Eye (tissue), 1 donor: ENCODE measurements around the gene MED13L.
"Not testable (repeated sequence)": the region's sequence is repeated elsewhere in the genome, so short reads cannot be mapped to it uniquely, and the experiment has no call there.

Experiments used
- DNase-seq: peaks from one replicate; pipeline ENCODE4 v3.0.0-alpha.2; 2015

Gene MED13L

DNA sequence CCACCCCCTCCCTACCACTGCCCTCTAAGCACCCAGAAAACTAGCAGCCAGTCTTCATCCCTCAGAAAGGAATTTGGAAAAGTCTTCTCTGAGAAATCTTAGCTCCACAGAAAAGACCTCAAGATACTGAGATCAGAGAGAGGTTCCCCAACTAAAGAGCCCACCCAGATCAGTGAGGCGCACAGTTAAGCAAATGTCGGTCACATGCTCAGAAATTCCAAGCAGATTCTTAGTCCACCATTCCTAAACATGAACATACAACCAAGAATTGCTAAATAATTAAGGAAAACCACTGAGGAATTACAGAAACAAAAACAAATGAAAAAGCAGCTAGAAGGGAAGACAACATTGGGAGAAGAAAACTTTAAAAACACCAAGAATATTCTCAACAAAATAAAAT is 32.3 kb downstream of the MED13L start:
- DNase-seq, result no peak

- DNase-seq, result no peak
Measured at GRCh38 chr12:116244474-116245090, 32.9 kb downstream of the MED13L start.

DNA sequence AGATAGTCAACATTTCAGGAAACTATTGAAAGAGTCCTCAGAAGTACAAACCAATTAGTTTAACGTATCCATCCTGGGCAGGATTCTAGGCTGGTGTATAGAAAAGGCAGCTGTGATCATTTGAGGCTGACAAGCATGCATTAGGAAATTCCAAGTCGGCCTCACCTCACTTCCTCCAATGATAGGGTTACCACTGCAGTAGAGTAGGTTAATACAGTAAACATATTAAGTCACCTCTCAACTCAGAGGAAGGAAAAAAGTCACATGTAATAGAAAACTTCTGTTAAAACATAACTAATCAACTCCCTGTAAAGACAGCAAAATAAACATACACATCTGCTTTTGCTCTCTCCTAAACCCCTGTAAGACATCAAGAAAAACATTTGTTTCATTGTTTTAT is 33.5 kb downstream of the MED13L start:
- DNase-seq, result no peak

- DNase-seq, result no peak
Measured at GRCh38 chr12:116242740-116243139, 34.8 kb downstream of the MED13L start.

DNA sequence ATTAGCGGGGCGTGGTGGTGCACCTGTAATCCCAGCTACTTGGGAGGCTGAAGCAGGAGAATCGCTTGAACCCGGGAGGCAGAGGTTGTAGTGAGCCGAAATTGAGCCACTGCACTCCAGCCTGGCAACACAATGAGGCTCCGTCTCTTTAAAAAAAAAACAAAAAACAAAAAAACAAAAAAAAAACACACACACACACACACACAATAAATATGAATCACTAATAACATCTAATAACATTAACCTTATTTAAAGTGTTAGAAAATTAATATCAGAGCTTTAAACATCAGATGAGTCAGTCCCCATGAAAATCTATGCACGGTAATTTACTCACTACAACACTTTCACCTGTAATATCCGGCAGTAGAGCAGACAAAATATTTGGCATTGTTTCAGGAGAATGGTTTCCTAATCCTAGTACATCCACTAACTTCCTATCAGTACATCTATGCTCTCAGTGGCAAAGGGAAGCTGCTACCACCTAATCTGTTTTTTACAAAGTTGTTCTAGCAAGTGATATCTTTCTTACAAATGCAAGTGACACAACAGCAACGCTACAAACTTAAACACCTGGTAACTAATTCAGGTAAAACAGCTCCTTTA is 36.2 kb downstream of the MED13L start:
- no peak for DNase-seq

GRCh38 chr12:116238570-116239119 is 38.8 kb downstream of the MED13L start:
- not testable (repeated sequence) for DNase-seq

- no peak for DNase-seq
Measured at GRCh38 chr12:116238149-116238548, 39.3 kb downstream of the MED13L start.

- DNase-seq, result no peak
Measured at GRCh38 chr12:116236976-116237375, 40.5 kb downstream of the MED13L start.

DNA sequence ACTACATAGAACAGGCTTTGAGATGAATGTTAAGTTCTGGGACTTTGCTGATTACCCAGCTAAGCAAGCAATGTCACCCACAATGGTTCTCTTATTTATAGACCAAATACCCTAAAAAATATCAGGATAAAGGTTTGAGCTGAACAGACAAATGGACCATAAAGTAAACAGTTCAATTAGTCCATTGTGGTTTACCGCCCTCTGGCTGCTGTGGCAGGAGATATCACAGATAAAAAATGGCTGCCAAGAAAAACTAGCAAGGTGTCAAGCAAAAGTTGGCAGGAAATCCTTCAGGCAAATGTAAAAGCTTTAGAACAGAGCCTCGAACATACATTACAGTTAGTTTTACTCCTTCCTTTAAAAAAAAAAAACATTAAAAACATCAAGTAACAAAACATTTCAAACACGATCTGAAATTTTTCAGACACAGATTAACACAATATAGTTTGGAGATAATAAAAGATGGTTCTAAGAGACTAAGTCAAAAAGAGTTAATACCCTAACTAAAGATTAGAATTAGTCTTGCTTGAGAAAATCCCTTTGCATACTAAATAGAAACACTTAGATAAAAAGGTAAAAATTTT is 41.3 kb downstream of the MED13L start:
- peak; percentile 62 for DNase-seq

- not testable (repeated sequence) for DNase-seq
Measured at GRCh38 chr12:116234148-116234547, 43.3 kb downstream of the MED13L start.

- DNase-seq, result no peak
Measured at GRCh38 chr12:116233669-116234068, 43.8 kb downstream of the MED13L start.

GRCh38 chr12:116227811-116228210 is 49.7 kb downstream of the MED13L start:
- DNase-seq, result no peak

GRCh38 chr12:116226026-116226425 is 51.5 kb downstream of the MED13L start:
- DNase-seq, result no peak

DNA sequence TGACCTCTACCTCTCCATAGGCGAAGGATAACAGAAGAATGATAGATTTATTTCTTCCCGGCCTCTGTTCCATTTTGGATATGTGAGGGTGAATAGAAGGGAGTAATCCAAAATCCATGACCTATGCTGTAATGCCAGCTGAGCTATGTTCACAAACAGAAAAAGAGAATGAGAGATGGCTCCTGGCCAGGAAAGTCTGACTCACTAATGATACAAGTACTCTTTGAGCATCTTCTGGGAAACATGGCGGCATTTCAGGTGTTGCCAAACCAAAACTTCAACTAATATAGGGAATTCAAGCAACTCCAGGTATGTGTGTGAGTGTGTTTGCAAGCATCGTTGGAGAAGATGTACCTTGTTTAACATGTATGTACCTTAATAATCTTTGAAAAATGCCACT is 55.1 kb downstream of the MED13L start:
- DNase-seq, result no peak

DNA sequence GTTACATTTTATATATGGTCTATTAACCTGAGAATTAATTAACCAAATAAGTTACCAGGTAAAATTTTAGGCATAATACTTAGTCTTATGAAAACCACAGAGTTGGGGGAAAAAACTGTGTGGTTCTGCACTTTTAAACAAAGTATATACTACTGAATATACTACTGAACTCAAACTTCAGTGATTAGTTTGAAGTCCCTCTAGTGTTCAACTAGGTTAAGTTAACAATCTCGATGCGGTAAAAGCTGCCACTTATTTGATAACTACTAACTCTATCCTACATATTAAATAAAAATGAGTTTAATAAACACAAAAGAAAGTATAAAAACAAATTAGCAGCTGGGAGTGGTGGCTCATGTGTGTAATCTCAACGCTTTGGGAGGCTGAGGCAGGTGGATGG is 56.7 kb downstream of the MED13L start:
- no peak for DNase-seq

DNA sequence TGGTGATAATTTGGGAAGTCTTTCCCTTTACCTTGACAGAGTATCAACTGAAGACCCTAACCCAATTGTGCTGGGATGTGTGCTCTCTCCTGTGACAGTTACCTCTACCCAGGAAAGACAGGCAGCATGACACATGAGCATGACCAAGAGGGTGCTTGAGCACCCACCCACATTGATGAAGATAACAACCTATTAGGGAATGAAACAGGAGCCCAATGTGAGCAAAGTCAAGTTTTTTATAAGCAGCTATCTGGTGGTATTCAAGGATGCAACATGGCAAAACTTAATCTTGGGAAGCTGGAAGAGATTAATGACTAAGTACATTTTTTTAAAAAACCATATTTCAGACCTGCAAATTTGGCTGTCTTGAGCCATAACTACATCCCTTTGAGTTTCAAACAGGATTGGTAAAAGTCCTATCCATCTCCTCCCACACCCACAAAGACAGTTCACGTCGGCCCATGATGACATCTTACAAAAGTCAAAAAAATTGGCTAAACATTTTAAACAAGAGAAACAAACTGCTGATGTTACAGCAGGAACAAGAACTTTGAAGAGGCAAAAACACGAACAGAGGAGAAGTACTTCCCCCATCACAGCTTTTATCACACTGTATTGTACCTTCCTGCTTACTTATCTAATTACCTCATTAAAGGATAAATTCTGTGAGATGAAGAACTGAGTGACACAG is 60.3 kb downstream of the MED13L start:
- no peak for DNase-seq

- DNase-seq, result no peak
Measured at GRCh38 chr12:116216022-116216756, 61.3 kb downstream of the MED13L start.

DNA sequence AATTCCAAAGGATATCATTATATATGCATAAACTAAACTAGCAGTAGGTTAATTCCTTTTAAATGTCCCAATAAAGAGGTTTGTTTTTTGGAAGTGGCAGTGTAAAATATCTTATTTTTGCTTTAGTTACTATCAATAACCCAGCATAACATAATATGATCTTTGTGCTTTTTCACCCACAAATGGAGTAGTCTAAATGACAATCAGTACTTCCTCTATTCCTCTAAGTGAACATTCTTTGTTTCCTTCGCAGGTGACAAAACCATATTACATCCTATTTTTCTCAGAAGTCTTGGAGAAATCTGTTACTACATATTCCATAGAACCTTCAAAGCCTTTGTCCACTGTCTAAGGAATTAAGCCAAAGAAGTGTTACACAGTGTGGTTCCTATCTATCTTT is 62.5 kb downstream of the MED13L start:
- DNase-seq, result no peak

- no peak for DNase-seq
Measured at GRCh38 chr12:116213885-116214527, 63.5 kb downstream of the MED13L start.

DNA sequence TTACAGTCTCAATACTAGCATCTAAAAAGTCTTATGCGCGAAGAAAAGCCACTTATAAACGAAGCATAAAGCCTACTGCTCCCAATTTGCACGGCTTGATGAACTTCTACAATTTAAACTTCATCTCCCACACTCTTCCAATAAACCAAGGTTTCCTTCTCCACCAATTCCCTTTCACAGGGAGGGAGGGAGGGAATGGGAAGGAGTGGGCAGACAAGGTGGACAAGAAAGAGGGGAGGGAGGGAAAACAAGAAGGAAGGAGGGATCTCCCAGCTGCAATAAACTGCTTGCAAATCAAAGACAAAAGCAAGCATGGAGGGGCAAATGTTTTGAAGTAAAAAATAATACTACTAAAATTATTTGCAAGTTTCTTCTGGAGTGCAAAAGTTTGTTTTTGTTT is 64.5 kb downstream of the MED13L start:
- peak; percentile 24 for DNase-seq

- no peak for DNase-seq
Measured at GRCh38 chr12:116210762-116211161, 66.7 kb downstream of the MED13L start.

- no peak for DNase-seq
Measured at GRCh38 chr12:116210131-116210530, 67.4 kb downstream of the MED13L start.
